AG09319 (cell line): ENCODE results near the gene ZNF511.

Experiments used
- DNase-seq: peaks from one replicate; pipeline ENCODE4 v3.0.0-alpha.2; 2010; ENCODE audit warnings: low read depth; ENCODE audit errors: extremely low read depth
- CTCF ChIP-seq: IDR thresholded peaks from 2 replicates; pipeline ENCODE4 v1.5.1; 2011; ENCODE audit warnings: low read depth, mild to moderate bottlenecking, inconsistent platforms, low read length, moderate library complexity

ZNF511 gene

GRCh38 chr10:133349160-133349568 is 40.5 kb downstream of the ZNF511 start:
- DNase-seq = no peak
- no peak for TF ChIP-seq CTCF

DNA sequence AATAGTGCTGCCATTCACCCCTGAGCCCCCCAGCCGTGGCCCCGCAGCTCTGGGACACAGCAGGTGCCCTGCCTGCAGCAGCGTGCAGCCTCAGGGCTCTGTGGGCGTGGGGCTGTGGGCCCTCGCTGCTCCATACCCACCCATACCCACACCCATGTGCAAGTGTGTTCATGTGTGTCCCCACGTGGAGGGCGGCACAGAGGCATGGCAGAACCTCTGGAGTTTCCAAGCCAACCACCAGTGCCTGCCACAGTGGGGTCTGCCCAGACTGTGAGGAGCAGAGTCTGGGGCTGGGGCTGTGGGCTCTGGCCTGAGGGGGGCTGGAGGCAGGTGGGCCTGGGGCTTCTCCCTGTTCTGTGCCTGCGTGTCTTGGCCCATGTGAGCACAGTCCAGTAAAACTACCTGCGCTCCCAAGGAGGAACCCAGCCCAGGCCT is 40.9 kb downstream of the ZNF511 start:
- TF ChIP-seq CTCF = no peak
- no peak for DNase-seq

GRCh38 chr10:133350283-133350949 is 41.7 kb downstream of the ZNF511 start:
- TF ChIP-seq CTCF = no peak
- DNase-seq = no peak

- no peak for DNase-seq
- TF ChIP-seq CTCF = no peak
Observed at GRCh38 chr10:133350950-133351329, 42.2 kb downstream of the ZNF511 start.

- no peak for TF ChIP-seq CTCF
- no peak for DNase-seq
Observed at GRCh38 chr10:133351408-133352318, 42.9 kb downstream of the ZNF511 start.

DNA sequence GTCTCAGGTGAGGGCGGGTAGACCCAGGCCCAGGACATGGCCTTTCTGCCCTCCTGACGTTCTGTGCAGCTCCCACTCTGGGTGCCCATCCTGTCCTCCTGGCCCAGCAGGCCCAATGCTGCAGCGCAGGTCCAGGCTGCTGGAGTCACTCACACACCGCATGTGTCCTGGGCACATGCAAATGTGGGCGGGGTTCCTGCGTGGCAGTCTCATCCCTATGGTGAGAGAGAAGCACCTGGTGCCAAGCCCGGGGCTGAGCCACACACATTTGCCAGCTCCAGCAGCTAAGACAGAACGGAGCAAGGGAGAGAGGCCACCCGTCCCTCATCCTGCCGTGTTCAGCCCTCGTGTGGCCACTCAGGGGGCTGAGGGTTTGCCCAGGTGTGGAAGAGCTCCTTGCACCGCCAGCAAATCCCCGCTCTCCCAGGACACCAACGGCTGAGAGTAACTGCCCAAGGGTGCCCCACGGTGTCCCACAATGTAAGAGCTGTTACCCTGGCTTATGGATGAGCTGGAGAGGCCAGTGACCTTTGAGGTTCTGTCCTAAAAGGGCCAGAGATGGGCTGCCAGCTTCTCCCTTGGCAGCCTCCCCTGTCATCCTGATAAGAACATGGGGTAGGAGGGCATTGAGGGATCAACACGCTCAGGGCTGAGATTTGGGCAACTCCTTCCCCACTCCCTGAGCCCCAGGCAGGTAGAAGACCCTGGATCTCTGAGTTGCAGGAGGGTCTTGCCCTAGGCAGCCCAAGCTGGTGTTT is 44.7 kb downstream of the ZNF511 start:
- TF ChIP-seq CTCF = no peak
- no peak for DNase-seq
